Upper lobe of left lung (tissue), 6 donors: ENCODE data around the gene ANKS3. TPM values are rescaled to one million over a fixed set of nuclear protein-coding genes. Genes with fewer than 3 reads are reported as not detected.

Experiments
- ATAC-seq, 2 donors: fragments of 200-7000 bp; cut with Tn5 transposase; one replicate each; pipeline ENCODE4 v1.9.1; 2022; ENCODE audit warnings: mild to moderate bottlenecking in 2 of 2, moderate library complexity in 2 of 2; ENCODE audit not compliant: low FRiP score in 2 of 2
- DNase-seq, 2 donors: peaks; one replicate each; pipeline ENCODE4 v3.0.0-alpha.2; 2019 to 2020
- H3K27ac ChIP-seq, 4 donors: fragments of 200-600 bp; sonication (generic); one replicate each; pipeline ENCODE4 v1.5.1; 2016 to 2019
- H3K27me3 ChIP-seq, 4 donors: fragments of 200-600 bp; sonication (generic); one replicate each; pipeline ENCODE4 v1.5.1; 2017 to 2019
- H3K36me3 ChIP-seq, 4 donors: fragments of 200-600 bp; sonication (generic); one replicate each; pipeline ENCODE4 v1.5.1; 2016 to 2019
- H3K4me1 ChIP-seq, 4 donors: fragments of 200-600 bp; sonication (generic); one replicate each; pipeline ENCODE4 v1.5.1; 2018 to 2019
- H3K4me3 ChIP-seq, 4 donors: fragments of 200-600 bp; sonication (generic); one replicate each; pipeline ENCODE4 v1.5.1; 2017 to 2019; ENCODE audit warnings: mild to moderate bottlenecking in 2 of 4, moderate library complexity in 1 of 4
- H3K9me3 ChIP-seq, 4 donors: fragments of 200-600 bp; sonication (generic); one replicate each; pipeline ENCODE4 v1.5.1; 2018 to 2019
- CTCF ChIP-seq, 6 experiments: fragments of 450-650 bp in 4 of 6; fragments of 200-600 bp in 2 of 6; sonication (generic) in 2 of 6; IDR thresholded peaks; one replicate each; pipeline ENCODE4 v1.5.1; 2016 to 2019; ENCODE audit warnings: antibody characterized with exemption in 6 of 6
- EP300 ChIP-seq, 4 donors: sonication (generic); formaldehyde crosslinking; IDR thresholded peaks; one replicate each; pipeline ENCODE4 v1.5.1; 2017; ENCODE audit warnings: antibody characterized with exemption in 4 of 4, control low read depth in 2 of 4
- POLR2A ChIP-seq, 4 donors: fragments of 450-650 bp; IDR thresholded peaks; one replicate each; pipeline ENCODE4 v1.5.1; 2016 to 2017; ENCODE audit warnings: antibody characterized with exemption in 4 of 4, mild to moderate bottlenecking in 2 of 4
- POLR2AphosphoS5 ChIP-seq, 2 donors: sonication (generic); formaldehyde crosslinking; IDR thresholded peaks; one replicate each; pipeline ENCODE4 v1.5.1; 2017; ENCODE audit warnings: antibody characterized with exemption in 2 of 2
- WGBS, 2 donors: methylation state at CpG; one replicate each; pipeline ENCODE4 v1.1.5; 2017 to 2018; 5-methylcytosine and 5-hydroxymethylcytosine counted together
- total RNA-seq, 6 donors: library from RNA; depleted of rRNA in 4 of 6; stranded (reverse); fragments of >200 nt in 4 of 6; gene quantifications; one replicate each; pipeline versions ENCODE4 v1.1.0 to v1.2.1, GENCODE V29; 2016 to 2021
- donor health status: DM: no; HTN: no; CAD: no; lungs with moderate emphysema.
- donor health status: DM: no; HTN: yes; CAD: no; lungs with severe emphysema.

ANKS3 gene
- total RNA-seq, 6 donors from 2014 or later, result 17.9 to 67.1 (median 20.0) TPM

DNA sequence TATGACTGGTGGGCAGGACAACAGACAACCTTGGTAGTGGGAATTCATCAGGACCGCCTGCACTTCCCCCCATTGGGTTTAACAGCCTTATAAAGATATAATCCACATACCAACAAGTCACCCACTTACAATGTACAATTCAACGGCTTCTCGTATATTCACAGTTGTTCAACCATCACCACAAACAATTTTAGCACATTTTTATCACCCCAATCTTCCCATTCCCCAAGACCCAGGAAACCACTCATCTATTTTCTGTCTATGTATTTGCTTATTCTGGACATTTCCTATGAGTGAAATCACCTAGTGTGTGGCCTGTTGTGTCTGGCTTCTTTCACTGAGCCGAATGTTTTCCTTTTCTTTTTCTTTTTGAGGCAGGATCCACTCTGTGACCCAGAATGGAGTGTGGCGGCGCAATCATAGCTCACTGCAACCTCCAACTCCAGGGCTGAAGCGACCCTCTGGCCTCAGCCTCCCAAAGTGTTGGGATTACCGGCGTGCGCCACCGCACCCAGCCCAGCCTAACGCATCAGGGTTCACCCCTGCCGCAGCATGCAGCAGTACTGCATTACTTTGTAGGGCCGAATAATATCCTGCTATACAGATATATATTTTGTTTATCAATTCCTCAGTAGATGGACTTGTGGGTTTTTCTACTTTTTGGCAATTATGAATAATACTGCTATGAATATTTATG, 10.9 kb downstream of the ANKS3 start:
- no peaks in the 10 kb centered on the region for H3K27me3 ChIP-seq
- DNase-seq, result no peak
- peaks cover 5 to 62% (median 22%) of the 10 kb centered on the region in 4 donors for H3K36me3 ChIP-seq
- TF ChIP-seq EP300 (IDR thresholded peaks at IDR 0.05) (no peak), POLR2A (IDR thresholded peaks at IDR 0.05) (no peak), CTCF (IDR thresholded peaks at IDR 0.05) (no peak), POLR2AphosphoS5 (IDR thresholded peaks at IDR 0.05) (no peak)
- no peak for ATAC-seq
- H3K27ac ChIP-seq, result no peak overlapping the region
- no peaks in the 10 kb centered on the region for H3K4me1 ChIP-seq
- H3K4me3 ChIP-seq, result no peak overlapping the region
- 93 to 97% methylated on average over 14 of the region's 14 CpGs for WGBS, 2 donors
- no peaks in the 10 kb centered on the region for H3K9me3 ChIP-seq

DNA sequence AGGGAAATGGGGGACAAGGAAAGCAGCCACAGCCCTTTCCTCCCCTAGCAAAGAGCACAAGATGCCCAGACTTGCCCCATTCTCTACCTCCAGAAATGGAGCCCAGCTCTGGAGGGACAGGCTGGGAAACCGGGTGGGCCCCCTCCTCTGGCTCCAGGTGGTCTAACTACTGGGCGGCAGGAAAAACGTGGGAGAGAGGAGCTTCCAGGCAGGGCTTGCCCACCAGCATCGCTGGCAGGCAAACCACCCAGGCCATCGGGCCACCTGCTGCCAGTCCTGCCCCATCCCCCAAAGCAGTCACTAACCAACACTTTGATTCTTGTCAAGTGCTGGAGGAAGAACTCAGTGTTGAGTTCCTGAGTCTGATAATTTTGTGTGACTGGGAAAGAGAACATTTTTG, 15.6 kb downstream of the ANKS3 start:
- Histone ChIP-seq H3K4me3 (no peak overlapping the region), H3K27ac (no peak overlapping the region), H3K9me3 (no peaks in the 10 kb centered on the region), H3K36me3 (peaks cover 0 to 63% (median 17%) of the 10 kb centered on the region in 4 donors), H3K27me3 (no peaks in the 10 kb centered on the region), H3K4me1 (no peaks in the 10 kb centered on the region)
- no peak for TF ChIP-seq EP300 (IDR thresholded peaks at IDR 0.05)
- no peak for TF ChIP-seq POLR2A (IDR thresholded peaks at IDR 0.05)
- TF ChIP-seq CTCF (IDR thresholded peaks at IDR 0.05), result no peak
- no peak for TF ChIP-seq POLR2AphosphoS5 (IDR thresholded peaks at IDR 0.05)
- DNase-seq (no peak), ATAC-seq (no peak)
- 74 to 85% methylated on average over 4 to 5 of the region's 5 CpGs for whole genome bisulfite sequencing, 2 donors

- Histone ChIP-seq H3K36me3 (peaks cover 0 to 66% (median 29%) of the 10 kb centered on the region in 4 donors), H3K4me3 (no peak overlapping the region), H3K27me3 (no peaks in the 10 kb centered on the region), H3K27ac (no peak overlapping the region), H3K9me3 (no peaks in the 10 kb centered on the region), H3K4me1 (no peaks in the 10 kb centered on the region)
- DNase-seq (no peak), ATAC-seq (no peak)
- TF ChIP-seq POLR2A (IDR thresholded peaks at IDR 0.05), result no peak
- no peak for TF ChIP-seq EP300 (IDR thresholded peaks at IDR 0.05)
- no peak for TF ChIP-seq POLR2AphosphoS5 (IDR thresholded peaks at IDR 0.05)
- TF ChIP-seq CTCF (IDR thresholded peaks at IDR 0.05), result no peak
- WGBS, 2 donors, result 96% methylated on average over 2 of the region's 2 CpGs
These were observed 19.1 kb downstream of the ANKS3 start for GRCh38 chr16:4714996-4715395.

- Histone ChIP-seq H3K36me3 (peaks cover 0 to 72% (median 31%) of the 10 kb centered on the region in 4 donors), H3K4me3 (no peak overlapping the region), H3K27ac (no peak overlapping the region), H3K4me1 (no peaks in the 10 kb centered on the region), H3K9me3 (no peaks in the 10 kb centered on the region), H3K27me3 (no peaks in the 10 kb centered on the region)
- no peak for DNase-seq
- WGBS, 2 donors, result 86 to 90% methylated on average over 9 to 18 of the region's 18 CpGs
- no peak for TF ChIP-seq POLR2A (IDR thresholded peaks at IDR 0.05)
- no peak for TF ChIP-seq EP300 (IDR thresholded peaks at IDR 0.05)
- TF ChIP-seq CTCF (IDR thresholded peaks at IDR 0.05), result no peak
- no peak for TF ChIP-seq POLR2AphosphoS5 (IDR thresholded peaks at IDR 0.05)
- no peak for ATAC-seq
These were observed 20.2 kb downstream of the ANKS3 start for GRCh38 chr16:4713663-4714501.
